Amniotic epithelial cell (primary cell): ENCODE data around the gene CEP63.

Source experiments
- DNase-seq: peaks from one replicate; pipeline ENCODE4 v3.0.0-alpha.2; 2010; ENCODE audit warnings: low read depth

Gene CEP63

GRCh38 chr3:134468519-134468918 lies 17.3 kb upstream of the CEP63 start:
- no peak for DNase-seq

- peak; percentile 10 for DNase-seq
Observed at GRCh38 chr3:134471521-134472193, 14.2 kb upstream of the CEP63 start.

- DNase-seq, result no peak
Observed at GRCh38 chr3:134472831-134473230, 13.0 kb upstream of the CEP63 start.

- peak; percentile 61 for DNase-seq
Observed at GRCh38 chr3:134473868-134474546, 11.8 kb upstream of the CEP63 start.

- no peak for DNase-seq
Observed at GRCh38 chr3:134474956-134475355, 10.9 kb upstream of the CEP63 start.

GRCh38 chr3:134476306-134476705 lies 9.6 kb upstream of the CEP63 start:
- DNase-seq, result peak; percentile 33

- DNase-seq, result peak; percentile 27
Observed at GRCh38 chr3:134477002-134477401, 8.9 kb upstream of the CEP63 start.

- DNase-seq, result peak; percentile 58
Observed at GRCh38 chr3:134477938-134478337, 7.9 kb upstream of the CEP63 start.

- no peak for DNase-seq
Observed at GRCh38 chr3:134480546-134480945, 5.3 kb upstream of the CEP63 start.

GRCh38 chr3:134481166-134481565 lies 4.7 kb upstream of the CEP63 start:
- DNase-seq, result no peak

- no peak for DNase-seq
Observed at GRCh38 chr3:134482622-134483021, 3.2 kb upstream of the CEP63 start.

- peak; percentile 57 for DNase-seq
Observed at GRCh38 chr3:134483195-134483900, 2.5 kb upstream of the CEP63 start.

- DNase-seq, result peak; percentile 20
Observed at GRCh38 chr3:134485075-134485717, 661 bp upstream of the CEP63 start.

GRCh38 chr3:134486577-134487041 lies 752 bp downstream of the CEP63 start:
- DNase-seq, result peak; percentile 60

- DNase-seq, result no peak
Observed at GRCh38 chr3:134487406-134487805, 1.5 kb downstream of the CEP63 start.

GRCh38 chr3:134494495-134494894 lies 8.6 kb downstream of the CEP63 start:
- no peak for DNase-seq

- no peak for DNase-seq
Observed at GRCh38 chr3:134495980-134496379, 10.1 kb downstream of the CEP63 start.

- peak; percentile 32 for DNase-seq
Observed at GRCh38 chr3:134496471-134497071, 10.7 kb downstream of the CEP63 start.

- no peak for DNase-seq
Observed at GRCh38 chr3:134503266-134503665, 17.4 kb downstream of the CEP63 start.

GRCh38 chr3:134504132-134504531 lies 18.3 kb downstream of the CEP63 start:
- DNase-seq, result no peak

GRCh38 chr3:134505485-134505884 lies 19.6 kb downstream of the CEP63 start:
- DNase-seq, result no peak

- DNase-seq, result no peak
Observed at GRCh38 chr3:134511500-134511899, 25.6 kb downstream of the CEP63 start.
